DMS114 treated with DMSO at 0.1 percent for 48 hours (cell line): Measurements from ENCODE around the gene KCNMB2.

Source experiments
- DNase-seq: peaks from one replicate; lab custom pipeline; 2025; ENCODE audit not compliant: unreplicated experiment; lab: John Stamatoyannopoulos, UW

The KCNMB2 gene

DNA sequence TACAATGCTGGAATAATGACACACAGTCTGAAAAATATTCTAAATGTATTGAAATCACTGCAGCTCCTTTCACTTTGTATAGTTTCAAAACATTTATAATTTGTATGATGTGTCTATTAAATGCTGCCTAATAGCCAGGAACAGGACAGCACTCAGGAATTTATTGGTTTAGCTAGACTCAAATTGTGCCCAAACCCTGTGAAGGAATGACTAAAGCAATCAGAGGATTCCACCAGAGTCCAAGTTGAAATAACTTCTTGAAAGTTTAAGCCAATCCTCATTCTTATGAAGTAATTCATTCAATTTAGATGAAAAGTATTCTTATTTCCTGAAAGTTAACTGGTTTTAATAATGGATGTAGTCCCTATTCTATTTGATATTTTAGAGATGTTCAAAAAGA lies 268.4 kb downstream of the KCNMB2 start:
- no peak for DNase-seq

DNA sequence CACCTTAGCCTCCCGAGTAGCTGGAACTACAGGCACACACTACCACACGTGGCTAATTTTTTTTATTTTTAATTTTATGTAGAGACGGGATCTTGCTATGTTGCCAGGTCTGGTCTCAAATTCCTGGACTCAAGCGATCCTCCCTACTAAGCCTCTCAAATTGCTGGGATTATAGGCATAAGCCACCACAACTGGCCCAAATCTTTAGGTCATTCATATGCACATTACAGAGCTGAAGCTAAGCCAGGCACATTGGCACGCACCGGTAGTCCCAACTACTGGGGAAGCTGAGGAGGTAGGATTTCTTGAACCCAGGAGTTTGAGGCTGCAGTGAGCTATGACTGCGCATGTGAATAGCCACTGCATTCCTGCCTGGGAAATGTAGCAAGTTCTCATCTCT lies 269.5 kb downstream of the KCNMB2 start:
- DNase-seq, result no peak

DNA sequence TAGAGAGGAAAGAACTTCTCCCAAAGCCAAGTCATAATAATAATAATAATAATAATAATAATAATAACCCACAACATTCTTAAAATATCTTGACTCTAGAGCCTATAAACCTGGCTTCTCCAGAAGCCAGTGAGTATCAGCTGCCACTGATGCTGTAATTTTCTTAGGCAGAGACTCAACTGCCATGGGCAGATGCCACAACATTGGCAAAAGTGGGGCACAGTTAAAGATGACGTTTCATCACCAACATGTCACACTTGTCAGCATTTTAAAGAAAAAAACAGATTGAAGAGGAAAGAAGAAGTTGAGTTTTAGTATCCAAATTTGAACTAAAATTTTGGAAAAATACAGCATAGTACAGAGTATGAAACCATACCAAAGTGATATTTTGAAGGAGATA lies 270.4 kb downstream of the KCNMB2 start:
- no peak for DNase-seq

DNA sequence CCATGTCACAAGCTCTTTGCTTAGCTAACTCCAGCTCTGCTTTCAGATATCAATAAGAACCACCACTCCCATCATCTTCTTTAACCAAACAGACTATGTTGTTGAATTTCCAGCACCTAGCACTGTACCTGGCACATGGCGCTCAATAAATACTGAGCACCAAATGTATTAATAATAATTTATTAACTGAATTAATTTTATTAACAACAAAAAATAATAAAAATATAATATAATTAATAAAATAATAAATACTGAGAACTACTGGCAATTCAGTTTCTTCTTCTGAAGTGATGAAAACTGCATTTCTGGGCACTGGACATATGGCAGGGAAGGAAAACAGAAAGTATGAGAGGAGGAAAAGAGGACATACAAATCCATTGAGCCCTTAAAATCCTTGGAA lies 271.5 kb downstream of the KCNMB2 start:
- no peak for DNase-seq

DNA sequence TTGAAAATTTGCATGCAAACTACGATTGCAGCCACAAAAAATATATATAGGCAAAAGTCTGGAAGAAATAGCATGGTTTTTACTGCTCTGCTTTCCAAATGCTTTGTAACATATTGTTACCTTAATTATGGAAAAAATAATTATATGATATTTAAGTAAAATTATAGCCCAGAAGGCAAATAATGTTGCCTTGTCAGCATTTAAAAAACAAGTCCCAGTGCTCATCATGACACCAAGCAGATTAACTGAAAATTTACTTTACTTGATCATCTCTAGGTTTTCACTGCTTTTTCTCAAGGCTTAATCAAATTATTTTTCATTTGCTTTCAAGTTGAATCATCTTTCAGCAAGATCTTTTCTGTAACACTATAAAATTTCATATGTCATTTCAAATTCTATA lies 272.5 kb downstream of the KCNMB2 start:
- no peak for DNase-seq

DNA sequence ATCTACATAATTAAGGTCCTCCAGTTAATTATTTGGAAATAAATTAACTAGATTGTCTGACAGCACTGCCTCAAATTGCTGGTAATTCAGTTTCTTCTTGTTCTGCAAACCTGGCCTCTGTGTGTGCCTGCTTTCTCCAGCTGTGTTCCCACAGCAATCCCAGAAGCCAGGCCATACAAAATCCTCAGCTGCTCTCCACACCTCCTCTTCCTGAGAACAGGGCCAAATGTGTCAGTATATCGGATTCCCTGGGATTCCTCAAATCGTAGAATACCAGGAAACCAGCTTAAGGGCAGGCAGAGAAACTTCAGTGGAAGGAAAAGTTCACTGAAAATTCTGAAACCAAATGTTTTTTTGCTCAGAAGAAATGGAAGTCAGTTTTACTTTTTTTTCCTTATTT lies 273.9 kb downstream of the KCNMB2 start:
- DNase-seq, result no peak

DNA sequence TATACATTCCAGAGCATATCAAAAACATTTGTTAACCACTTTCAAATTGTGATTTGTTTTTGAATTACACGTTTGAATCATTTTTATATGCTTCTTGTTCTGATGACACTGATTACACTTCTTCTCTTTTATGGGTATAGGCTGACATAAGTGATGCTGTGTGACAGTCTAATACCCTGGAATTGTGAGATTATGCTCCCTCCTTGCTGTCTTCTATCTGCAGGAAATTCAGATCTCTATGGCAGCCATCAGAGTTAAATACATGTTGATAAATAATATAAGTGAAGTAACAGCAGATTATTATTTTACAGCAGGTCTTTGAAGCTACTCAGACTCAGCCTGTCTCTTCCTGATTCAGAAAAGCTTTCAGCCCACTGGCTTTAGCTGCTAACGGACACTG lies 286.5 kb downstream of the KCNMB2 start:
- DNase-seq, result no peak

DNA sequence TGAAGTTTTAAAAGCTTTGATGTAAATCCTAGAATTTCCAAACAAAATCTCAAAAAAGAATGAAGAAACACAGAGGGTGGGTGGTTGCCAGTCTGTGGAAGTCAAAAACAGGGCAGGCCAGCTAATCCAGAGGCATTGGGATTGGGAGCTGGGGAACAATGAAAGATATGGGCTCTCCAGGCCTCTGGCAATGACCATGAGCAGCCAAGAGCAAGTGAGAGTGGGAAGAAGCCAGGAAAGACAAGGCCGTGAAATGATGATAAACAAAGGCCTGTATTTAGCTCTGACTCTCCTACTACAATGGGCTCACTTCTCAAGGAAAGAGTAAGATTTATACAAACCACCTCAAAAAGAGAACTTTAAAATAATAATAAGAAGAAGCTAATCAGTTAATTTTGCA lies 286.9 kb downstream of the KCNMB2 start:
- DNase-seq, result no peak

DNA sequence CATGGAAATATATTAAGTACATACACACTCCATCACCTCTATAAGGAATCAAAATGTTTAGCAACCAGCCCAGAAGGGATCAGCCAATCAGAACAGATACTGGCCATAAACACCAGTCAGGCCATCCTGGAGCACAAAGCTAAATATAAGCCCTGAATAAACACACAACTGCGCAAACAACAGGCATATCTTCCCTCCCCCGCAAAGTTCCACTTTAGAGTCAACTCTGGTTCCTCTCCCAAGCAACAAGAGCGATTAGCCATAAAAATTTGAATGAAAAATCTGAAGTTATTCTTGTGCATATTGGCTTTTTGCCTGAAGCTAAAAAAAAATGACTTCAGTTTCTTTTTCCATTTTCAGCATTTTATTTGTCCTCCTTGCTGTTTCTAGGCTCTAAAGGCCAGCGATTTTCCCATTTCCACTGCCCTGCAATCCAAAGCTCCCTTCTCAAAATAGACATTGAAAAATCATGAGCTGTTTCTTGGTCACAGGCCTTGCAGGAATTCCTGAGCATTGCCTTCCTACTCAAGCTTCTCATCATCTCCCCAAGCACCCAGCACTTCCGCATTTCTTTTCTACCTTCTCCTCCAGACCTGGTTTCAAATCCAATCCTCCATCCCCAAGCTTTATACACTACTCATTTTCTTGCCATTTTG lies 287.5 kb downstream of the KCNMB2 start:
- no peak for DNase-seq

DNA sequence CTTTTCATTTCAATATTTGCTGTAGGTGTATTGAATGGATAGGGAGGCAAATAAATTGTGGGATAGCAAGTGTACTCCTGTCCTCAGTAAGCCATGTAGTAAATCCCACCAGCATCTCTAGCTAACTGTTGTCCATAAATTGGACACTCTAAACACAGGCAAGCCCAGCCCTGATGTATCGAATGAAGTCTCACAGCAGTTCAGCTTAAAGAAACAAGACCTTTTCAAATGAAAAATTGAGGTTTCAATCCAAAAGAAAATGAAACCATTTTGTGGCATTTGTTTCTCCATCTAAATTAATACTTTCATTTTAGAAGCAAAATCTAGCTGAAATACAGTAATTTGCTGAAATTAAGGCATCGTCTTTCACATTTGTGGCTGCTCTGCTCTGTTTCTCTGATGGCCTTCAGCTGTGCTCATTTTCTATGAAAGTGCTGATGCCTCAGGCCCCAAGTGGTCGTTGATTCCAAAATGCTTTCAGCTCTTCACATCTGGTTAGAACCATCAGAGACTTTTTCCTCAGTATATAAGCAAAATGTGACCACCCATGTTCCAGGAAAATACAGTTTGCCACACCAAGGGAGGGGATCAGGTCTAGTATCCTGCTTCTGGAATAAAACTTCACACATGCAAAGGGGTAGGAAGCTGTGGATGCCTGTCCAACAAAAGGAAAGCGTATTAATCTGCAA lies 290.3 kb downstream of the KCNMB2 start:
- DNase-seq, result no peak

DNA sequence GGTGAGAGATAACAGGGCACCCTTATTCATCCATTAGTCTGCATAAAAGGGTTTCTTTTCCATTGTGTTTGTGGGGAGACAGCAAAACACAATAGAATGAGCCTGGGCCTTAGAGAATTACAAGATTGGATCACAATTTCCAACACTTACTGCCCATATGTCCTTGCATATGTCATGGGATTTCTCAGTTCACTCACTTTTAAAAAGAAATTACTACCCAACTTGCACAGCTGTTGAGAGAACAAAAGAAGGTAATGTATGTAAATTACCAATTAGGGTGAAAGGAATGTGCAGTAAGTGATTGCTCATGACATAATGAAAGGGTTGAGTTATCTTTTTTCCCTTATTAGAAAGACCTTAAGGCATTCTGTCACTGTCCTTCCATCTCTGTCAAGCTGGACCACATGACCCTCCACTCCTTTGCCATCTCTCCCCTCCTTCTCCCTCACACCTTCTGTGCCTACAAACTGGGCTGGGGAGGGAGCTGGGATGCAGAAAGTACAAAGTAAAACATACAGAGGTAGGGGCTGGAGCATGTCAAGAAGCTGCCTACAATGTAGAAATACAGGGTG lies 291.1 kb downstream of the KCNMB2 start:
- no peak for DNase-seq

DNA sequence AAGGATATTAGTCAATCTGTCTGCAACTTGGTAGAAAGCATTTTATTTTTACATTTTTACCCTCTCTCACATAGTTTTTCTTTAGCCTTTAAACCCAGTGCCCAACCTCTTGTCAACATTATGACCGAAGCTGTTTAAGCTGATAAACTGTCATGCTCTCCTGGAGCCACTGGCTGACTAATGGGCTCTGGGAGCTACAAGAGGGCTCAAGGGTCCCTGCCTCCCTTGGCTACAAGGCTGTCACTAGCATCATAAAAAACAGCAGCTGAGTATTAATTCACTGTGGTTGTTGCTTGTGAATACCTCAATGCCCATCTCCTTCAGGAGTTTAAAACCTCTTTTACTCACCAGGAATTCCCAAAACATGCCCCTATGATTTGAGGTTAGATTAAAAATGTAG lies 297.5 kb downstream of the KCNMB2 start:
- no peak for DNase-seq

DNA sequence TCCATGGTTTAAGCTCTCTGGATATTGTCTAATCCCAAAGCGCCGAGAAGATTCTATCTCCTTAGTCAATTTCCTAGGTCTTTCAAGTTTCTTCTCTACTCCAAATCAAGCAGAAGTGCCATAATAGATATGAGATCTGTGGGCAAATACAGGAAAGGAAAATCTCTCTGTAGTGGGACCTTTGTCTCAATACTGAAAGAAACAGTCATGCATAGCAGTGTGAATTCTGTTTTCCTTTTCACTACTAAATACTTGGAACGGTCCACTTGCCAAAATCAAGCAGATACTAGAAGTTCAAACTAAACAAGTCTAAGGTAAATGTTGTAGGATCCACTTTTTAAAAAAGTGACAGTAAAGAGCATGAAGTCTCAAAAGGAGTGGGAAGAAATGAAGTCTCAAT lies 298.8 kb downstream of the KCNMB2 start:
- DNase-seq, result no peak

DNA sequence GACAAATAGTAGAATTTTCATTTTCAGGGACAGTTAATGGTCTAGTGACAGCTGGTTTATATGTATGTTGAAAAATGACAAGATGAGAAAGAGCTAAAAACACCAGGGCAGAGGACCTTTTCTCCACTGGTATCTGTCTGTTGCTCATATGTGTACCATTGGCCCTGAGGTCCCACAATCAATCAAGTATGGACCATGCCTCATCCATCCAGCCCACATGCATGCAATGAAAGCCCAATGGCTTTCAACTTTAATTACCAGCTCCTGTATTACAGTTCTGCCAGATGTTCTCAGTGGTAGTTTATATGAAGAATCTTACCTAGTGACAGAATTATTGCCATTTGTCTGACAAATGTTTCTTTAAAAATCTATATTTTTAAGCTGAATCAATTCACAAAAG lies 301.3 kb downstream of the KCNMB2 start:
- DNase-seq, result no peak

DNA sequence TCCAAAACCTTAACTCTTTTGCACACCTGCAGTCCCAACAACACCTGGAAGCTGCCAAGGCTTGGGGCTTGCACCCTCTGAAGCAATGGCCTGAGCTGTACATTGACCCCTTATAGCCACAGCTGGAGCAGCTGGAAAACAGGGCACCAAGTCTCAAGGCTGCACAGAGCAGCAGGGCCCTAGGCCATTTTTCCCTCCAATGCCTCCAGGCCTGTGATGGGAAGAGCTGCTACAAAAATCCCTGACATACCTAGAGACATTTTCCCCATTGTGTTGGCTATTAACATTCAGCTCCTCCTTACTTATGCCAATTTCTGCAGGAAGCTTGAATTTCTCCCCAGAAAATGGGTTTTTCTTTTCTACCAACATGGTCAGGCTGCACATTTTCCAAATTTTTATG lies 304.4 kb downstream of the KCNMB2 start:
- DNase-seq, result no peak

DNA sequence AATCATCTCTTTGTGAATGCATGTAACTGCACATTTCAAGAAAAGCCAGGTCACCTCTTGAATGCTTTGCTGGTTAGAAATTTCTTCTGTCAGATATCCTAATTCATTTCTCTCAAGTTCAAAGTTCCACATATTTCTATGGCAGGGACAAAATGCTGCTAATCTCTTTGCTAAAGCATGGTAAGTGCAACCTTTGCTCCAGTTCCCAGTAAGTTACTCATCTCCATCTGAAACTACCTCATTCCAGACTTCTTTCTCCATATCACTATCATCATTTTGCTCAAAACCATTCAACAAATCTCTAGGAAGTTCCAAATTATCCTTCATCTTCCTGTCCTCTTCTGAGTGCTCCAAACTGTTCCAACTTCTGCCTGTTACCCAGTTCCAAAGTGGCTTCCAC lies 304.8 kb downstream of the KCNMB2 start:
- no peak for DNase-seq

DNA sequence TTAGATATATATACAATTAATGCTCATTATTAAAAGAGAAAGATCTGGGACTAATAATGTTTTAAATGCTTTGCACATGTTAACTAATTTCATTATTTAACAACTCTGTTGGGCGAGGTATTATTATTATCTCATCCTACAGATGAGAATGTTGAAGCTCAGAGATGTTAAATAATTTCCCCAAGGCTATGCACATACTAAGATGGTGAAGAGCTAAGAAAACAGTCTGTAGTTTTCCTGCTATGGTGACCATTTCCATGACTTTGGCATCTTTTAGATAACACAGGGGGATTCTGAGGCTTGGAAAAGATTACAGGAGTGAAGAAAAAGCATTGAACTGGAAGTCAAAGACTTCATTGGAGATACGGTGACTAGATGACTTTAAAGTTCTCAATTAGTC lies 308.7 kb downstream of the KCNMB2 start:
- DNase-seq, result no peak

DNA sequence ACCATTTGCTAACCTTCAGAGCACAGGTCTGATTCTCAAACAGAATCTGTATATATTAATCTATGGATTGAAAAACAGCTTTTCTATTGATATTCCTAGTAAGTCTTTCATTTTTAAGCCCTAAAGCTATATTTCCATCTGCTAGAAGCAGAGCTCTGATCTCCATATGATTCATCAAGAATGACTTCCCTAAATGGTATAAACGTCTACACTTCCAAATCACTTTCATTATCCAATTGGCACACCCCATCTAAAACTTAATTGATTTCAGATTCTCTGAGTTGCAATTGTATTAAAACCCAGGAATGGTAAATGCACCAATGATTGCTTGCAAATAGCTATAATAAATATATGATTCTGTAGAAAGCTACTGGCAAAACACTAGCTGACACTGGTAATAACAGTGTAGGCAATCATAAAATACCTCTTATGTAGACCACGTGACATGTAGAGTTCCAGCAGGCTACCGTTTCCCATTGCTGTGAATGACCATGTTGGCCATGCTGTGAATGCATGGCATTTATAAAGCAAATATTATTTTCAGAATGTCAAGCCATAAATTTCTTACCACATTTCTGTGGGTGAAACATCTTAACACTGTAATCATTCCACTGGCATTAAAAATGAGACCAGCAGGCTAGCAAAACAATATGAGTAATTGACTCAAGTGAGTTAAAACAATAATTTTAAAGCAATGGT lies 309.3 kb downstream of the KCNMB2 start:
- DNase-seq, result no peak

DNA sequence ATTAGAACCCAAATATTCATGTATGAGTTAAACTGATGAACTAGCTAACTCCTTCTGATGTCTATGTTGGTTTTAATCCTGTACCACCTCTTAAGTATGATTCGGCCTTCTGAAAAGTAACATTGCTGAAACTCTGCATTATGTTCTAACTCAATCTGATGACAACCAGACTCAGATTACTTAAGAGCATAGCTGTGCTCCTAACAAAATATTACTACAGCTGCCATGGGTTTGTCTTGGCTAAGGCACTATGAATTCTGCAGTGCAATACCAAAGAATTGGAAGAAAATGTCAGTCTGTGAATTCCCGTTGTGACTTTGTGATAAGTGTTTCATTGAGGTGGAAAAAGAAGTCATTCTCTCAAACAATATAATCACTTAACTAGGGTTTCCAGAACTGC lies 311.0 kb downstream of the KCNMB2 start:
- DNase-seq, result no peak

DNA sequence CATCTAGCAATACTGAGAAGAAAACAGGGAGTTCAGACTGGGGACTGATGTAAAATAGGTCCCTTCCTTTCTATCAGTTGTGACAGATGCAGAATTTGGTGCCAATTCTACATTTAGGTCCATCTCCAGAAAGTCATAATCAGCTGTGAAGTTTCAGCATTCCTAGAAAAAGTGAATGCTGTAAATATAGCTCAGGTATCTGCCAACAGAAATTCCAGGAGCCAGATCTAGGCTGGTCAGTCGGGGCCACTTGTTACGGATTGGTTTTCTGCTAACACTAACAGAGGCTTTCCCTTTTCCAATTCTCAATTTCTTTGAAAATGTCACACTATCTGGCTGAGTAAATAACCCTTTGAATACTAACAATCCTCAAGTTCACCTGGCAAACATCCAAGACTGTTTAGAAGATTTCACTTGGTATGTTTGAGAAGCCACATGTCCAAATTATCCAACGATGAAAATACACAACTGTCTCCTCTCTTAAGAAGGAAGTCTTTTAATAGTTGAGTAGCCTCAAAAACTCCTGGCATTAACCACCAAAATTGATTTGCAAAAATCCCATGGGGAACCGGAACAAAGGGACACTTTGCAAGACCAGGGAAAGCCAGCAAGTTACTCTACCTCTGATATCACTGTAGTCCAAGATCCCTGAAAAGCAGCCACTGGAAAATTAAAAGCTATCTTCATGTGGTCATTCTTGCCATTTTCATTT lies 313.1 kb downstream of the KCNMB2 start:
- DNase-seq, result no peak

DNA sequence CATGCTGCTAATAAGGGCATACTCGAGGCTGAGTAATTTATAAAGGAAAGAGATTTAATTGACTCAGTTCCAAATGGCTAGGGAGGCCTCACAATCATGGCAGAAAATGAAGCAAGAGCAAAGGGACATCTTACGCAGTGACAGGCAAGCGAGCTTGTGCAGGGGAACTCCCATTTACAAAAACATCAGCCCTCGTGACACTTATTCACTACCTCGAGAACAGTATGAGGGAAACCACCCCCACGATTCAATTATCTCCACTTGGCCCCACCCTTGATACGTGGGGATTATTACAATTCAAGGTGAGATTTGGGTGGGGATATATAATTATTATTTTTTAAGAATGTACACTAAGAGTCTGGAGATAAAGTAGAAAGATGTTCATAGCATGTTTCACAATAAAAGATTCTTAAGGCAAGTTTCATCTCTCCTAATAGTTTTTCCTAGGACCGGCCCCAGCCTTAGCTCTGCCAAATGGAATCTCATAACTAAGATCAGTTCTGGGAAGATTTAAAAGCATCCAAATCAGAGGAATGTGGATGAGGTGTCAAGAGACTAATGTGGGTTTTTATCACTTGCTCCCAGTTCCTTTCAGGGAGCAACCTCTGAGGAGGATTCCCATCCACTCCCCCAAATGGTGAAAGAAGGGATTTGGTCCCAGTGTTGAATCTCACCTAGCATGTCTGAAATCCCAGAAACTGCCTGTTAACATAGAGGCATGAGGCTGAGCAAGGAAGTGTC lies 314.4 kb downstream of the KCNMB2 start:
- no peak for DNase-seq
